Activated CD8-positive, alpha-beta memory T cell treated with anti-CD3 and anti-CD28 coated beads, Interleukin-2, amount 10 ng/mL, durations not matched to agents 7 days and 5 days (primary cell): Measurements from ENCODE around the gene SHOX. TPM values are rescaled to one million over a fixed set of nuclear protein-coding genes. Genes with fewer than 3 reads are reported as not detected.
"Not testable (repeated sequence)": the region's sequence is repeated elsewhere in the genome, so short reads cannot be mapped to it uniquely, and the experiment has no call there.

ENCODE experiments used
- ATAC-seq: fragments of 150-1000 bp; cut with Tn5 transposase; one replicate; pipeline ENCODE4 v1.10.0; 2021; ENCODE audit warnings: moderate library complexity
- CTCF ChIA-PET: fragments of 350-600 bp; sonication (Branson Sonifier 250); formaldehyde crosslinking; loops from one replicate; lab custom pipeline; 2021; ENCODE audit warnings: antibody characterized with exemption; lab: Charles Lee
- DNase-seq: peaks from one replicate; pipeline ENCODE4 v3.0.0-alpha.2; 2020
- H3K27ac Mint-ChIP-seq: one replicate; pipeline ENCODE4 v1.8.0; 2021; ENCODE audit warnings: mild to moderate bottlenecking, mixed read lengths
- H3K27me3 Mint-ChIP-seq: one replicate; pipeline ENCODE4 v1.8.0; 2021; ENCODE audit warnings: mixed read lengths
- H3K36me3 Mint-ChIP-seq: one replicate; pipeline ENCODE4 v1.8.0; 2021; ENCODE audit warnings: mild to moderate bottlenecking, mixed read lengths
- H3K4me1 Mint-ChIP-seq: one replicate; pipeline ENCODE4 v1.8.0; 2021; ENCODE audit warnings: mixed read lengths
- H3K4me3 Mint-ChIP-seq: one replicate; pipeline ENCODE4 v1.8.0; 2021; ENCODE audit warnings: mild to moderate bottlenecking, moderate library complexity, mixed read lengths
- H3K9me3 Mint-ChIP-seq: one replicate; pipeline ENCODE4 v1.8.0; 2022; ENCODE audit warnings: low read depth, mixed read lengths
- total RNA-seq, 2 experiments: library from RNA; stranded (reverse); gene quantifications; one replicate each; pipeline ENCODE4 v1.2.3, GENCODE V29; 2021

SHOX gene
- total RNA-seq, 2 experiments from 2014 or later, result not detected

GRCh38 chrX:650324-650723 is 19.7 kb downstream of the SHOX start:
- CTCF ChIA-PET, result no interaction called here
- Mint-ChIP-seq H3K36me3 (no peaks in the 10 kb centered on the region), H3K27ac (no peak overlapping the region), H3K4me1 (no peaks in the 10 kb centered on the region), H3K27me3 (peaks cover 5% of the 10 kb centered on the region), H3K4me3 (no peak overlapping the region), H3K9me3 (peaks cover 8% of the 10 kb centered on the region)
- no peak for ATAC-seq
- DNase-seq, result no peak

- Mint-ChIP-seq H3K4me1 (no peaks in the 10 kb centered on the region), H3K27me3 (peaks cover 5% of the 10 kb centered on the region), H3K9me3 (peaks cover 8% of the 10 kb centered on the region), H3K27ac (no peak overlapping the region), H3K4me3 (no peak overlapping the region), H3K36me3 (no peaks in the 10 kb centered on the region)
- DNase-seq (no peak), ATAC-seq (no peak)
- CTCF ChIA-PET, result no interaction called here
These were observed 20.2 kb downstream of the SHOX start for GRCh38 chrX:650811-651210.

GRCh38 chrX:651922-652321 is 21.3 kb downstream of the SHOX start:
- H3K4me3 Mint-ChIP-seq, DNase-seq, ATAC-seq, H3K27ac Mint-ChIP-seq, H3K4me1 Mint-ChIP-seq, H3K36me3 Mint-ChIP-seq, CTCF ChIA-PET, H3K27me3 Mint-ChIP-seq, H3K9me3 Mint-ChIP-seq: not testable (repeated sequence)

GRCh38 chrX:652341-652741 is 21.8 kb downstream of the SHOX start:
- Mint-ChIP-seq H3K4me3 (no peak overlapping the region), H3K36me3 (no peaks in the 10 kb centered on the region), H3K27ac (no peak overlapping the region), H3K9me3 (peaks cover 8% of the 10 kb centered on the region), H3K4me1 (no peaks in the 10 kb centered on the region), H3K27me3 (no peaks in the 10 kb centered on the region)
- no peak for ATAC-seq
- DNase-seq, result no peak
- CTCF ChIA-PET, result no interaction called here

GRCh38 chrX:653306-653705 is 22.7 kb downstream of the SHOX start:
- H3K4me3 Mint-ChIP-seq, result no peak overlapping the region
- H3K4me1 Mint-ChIP-seq, result no peaks in the 10 kb centered on the region
- CTCF ChIA-PET, result no interaction called here
- peaks cover 8% of the 10 kb centered on the region for H3K9me3 Mint-ChIP-seq
- ATAC-seq (no peak), DNase-seq (no peak)
- H3K27ac Mint-ChIP-seq, result no peak overlapping the region
- no peaks in the 10 kb centered on the region for H3K27me3 Mint-ChIP-seq
- no peaks in the 10 kb centered on the region for H3K36me3 Mint-ChIP-seq

- no peaks in the 10 kb centered on the region for H3K27me3 Mint-ChIP-seq
- no peak overlapping the region for H3K4me3 Mint-ChIP-seq
- H3K9me3 Mint-ChIP-seq, result peaks cover 7% of the 10 kb centered on the region
- no peaks in the 10 kb centered on the region for H3K36me3 Mint-ChIP-seq
- no peak overlapping the region for H3K27ac Mint-ChIP-seq
- ATAC-seq (no peak), DNase-seq (no peak)
- no peaks in the 10 kb centered on the region for H3K4me1 Mint-ChIP-seq
- CTCF ChIA-PET, result no interaction called here
These were observed 30.6 kb downstream of the SHOX start for GRCh38 chrX:661154-661553.

- no peaks in the 10 kb centered on the region for H3K4me1 Mint-ChIP-seq
- H3K36me3 Mint-ChIP-seq, result no peaks in the 10 kb centered on the region
- CTCF ChIA-PET, result no interaction called here
- H3K27me3 Mint-ChIP-seq, result no peaks in the 10 kb centered on the region
- H3K27ac Mint-ChIP-seq, result no peak overlapping the region
- DNase-seq, result no peak
- no peak for ATAC-seq
- no peak overlapping the region for H3K4me3 Mint-ChIP-seq
- peaks cover 7% of the 10 kb centered on the region for H3K9me3 Mint-ChIP-seq
These were observed 31.5 kb downstream of the SHOX start for GRCh38 chrX:662126-662525.

GRCh38 chrX:663841-664240 is 33.2 kb downstream of the SHOX start:
- ATAC-seq, result no peak
- Mint-ChIP-seq H3K27ac (no peak overlapping the region), H3K4me3 (no peak overlapping the region), H3K27me3 (no peaks in the 10 kb centered on the region), H3K36me3 (no peaks in the 10 kb centered on the region), H3K9me3 (peaks cover 7% of the 10 kb centered on the region), H3K4me1 (no peaks in the 10 kb centered on the region)
- CTCF ChIA-PET, result no interaction called here
- DNase-seq, result no peak

- H3K9me3 Mint-ChIP-seq, result peaks cover 5% of the 10 kb centered on the region
- no peaks in the 10 kb centered on the region for H3K36me3 Mint-ChIP-seq
- no peaks in the 10 kb centered on the region for H3K27me3 Mint-ChIP-seq
- no peak overlapping the region for H3K27ac Mint-ChIP-seq
- ATAC-seq, result no peak
- no peaks in the 10 kb centered on the region for H3K4me1 Mint-ChIP-seq
- no peak overlapping the region for H3K4me3 Mint-ChIP-seq
- CTCF ChIA-PET, result no interaction called here
- no peak for DNase-seq
These were observed 36.5 kb downstream of the SHOX start for GRCh38 chrX:666762-667720.

- ATAC-seq (no peak), DNase-seq (no peak)
- Mint-ChIP-seq H3K27ac (no peak overlapping the region), H3K4me3 (no peak overlapping the region), H3K4me1 (no peaks in the 10 kb centered on the region), H3K36me3 (no peaks in the 10 kb centered on the region), H3K9me3 (peaks cover 8% of the 10 kb centered on the region), H3K27me3 (no peaks in the 10 kb centered on the region)
- CTCF ChIA-PET, result no interaction called here
These were observed 40.1 kb downstream of the SHOX start for GRCh38 chrX:670645-671044.

GRCh38 chrX:672931-673330 is 42.3 kb downstream of the SHOX start:
- Mint-ChIP-seq H3K4me3 (no peak overlapping the region), H3K27me3 (no peaks in the 10 kb centered on the region), H3K27ac (no peak overlapping the region), H3K4me1 (no peaks in the 10 kb centered on the region), H3K9me3 (peaks cover 13% of the 10 kb centered on the region), H3K36me3 (peaks cover 2% of the 10 kb centered on the region)
- CTCF ChIA-PET, result no interaction called here
- ATAC-seq (no peak), DNase-seq (no peak)

GRCh38 chrX:675279-675954 is 44.8 kb downstream of the SHOX start:
- Mint-ChIP-seq H3K4me1 (no peaks in the 10 kb centered on the region), H3K27ac (no peak overlapping the region), H3K27me3 (no peaks in the 10 kb centered on the region), H3K36me3 (peaks cover 2% of the 10 kb centered on the region), H3K9me3 (peaks cover 24% of the 10 kb centered on the region), H3K4me3 (no peak overlapping the region)
- CTCF ChIA-PET, result no interaction called here
- DNase-seq, result no peak
- no peak for ATAC-seq

GRCh38 chrX:675955-676295 is 45.3 kb downstream of the SHOX start:
- no peak overlapping the region for H3K4me3 Mint-ChIP-seq
- CTCF ChIA-PET, result no interaction called here
- H3K4me1 Mint-ChIP-seq, result no peaks in the 10 kb centered on the region
- no peak for ATAC-seq
- no peak overlapping the region for H3K27ac Mint-ChIP-seq
- DNase-seq, result no peak
- H3K9me3 Mint-ChIP-seq, result peaks cover 24% of the 10 kb centered on the region
- no peaks in the 10 kb centered on the region for H3K27me3 Mint-ChIP-seq
- H3K36me3 Mint-ChIP-seq, result peaks cover 2% of the 10 kb centered on the region

GRCh38 chrX:677376-677775 is 46.8 kb downstream of the SHOX start:
- no peaks in the 10 kb centered on the region for H3K27me3 Mint-ChIP-seq
- H3K9me3 Mint-ChIP-seq, result peaks cover 33% of the 10 kb centered on the region
- peaks cover 2% of the 10 kb centered on the region for H3K36me3 Mint-ChIP-seq
- H3K4me1 Mint-ChIP-seq, result no peaks in the 10 kb centered on the region
- DNase-seq, result no peak
- no peak overlapping the region for H3K27ac Mint-ChIP-seq
- CTCF ChIA-PET, result no interaction called here
- ATAC-seq, result no peak
- no peak overlapping the region for H3K4me3 Mint-ChIP-seq
